Stomach (tissue), 4 donors: ENCODE measurements around the gene RNASET2.

Experiments used
- EP300 ChIP-seq: sonication (generic); formaldehyde crosslinking; IDR thresholded peaks from one replicate; pipeline ENCODE4 v1.6.1; 2017; ENCODE audit warnings: antibody characterized with exemption
- TF ChIP-seq, protein P1 (sequence below), 7 experiments: fragments of 450-650 bp in 4 of 7; fragments of 200-600 bp in 3 of 7; sonication (generic) in 3 of 7; IDR thresholded peaks; one replicate each; pipeline ENCODE4 v1.5.1; 2016 to 2019; ENCODE audit warnings: antibody characterized with exemption in 7 of 7, control low read depth in 2 of 7, mild to moderate bottlenecking in 1 of 7

DNA sequence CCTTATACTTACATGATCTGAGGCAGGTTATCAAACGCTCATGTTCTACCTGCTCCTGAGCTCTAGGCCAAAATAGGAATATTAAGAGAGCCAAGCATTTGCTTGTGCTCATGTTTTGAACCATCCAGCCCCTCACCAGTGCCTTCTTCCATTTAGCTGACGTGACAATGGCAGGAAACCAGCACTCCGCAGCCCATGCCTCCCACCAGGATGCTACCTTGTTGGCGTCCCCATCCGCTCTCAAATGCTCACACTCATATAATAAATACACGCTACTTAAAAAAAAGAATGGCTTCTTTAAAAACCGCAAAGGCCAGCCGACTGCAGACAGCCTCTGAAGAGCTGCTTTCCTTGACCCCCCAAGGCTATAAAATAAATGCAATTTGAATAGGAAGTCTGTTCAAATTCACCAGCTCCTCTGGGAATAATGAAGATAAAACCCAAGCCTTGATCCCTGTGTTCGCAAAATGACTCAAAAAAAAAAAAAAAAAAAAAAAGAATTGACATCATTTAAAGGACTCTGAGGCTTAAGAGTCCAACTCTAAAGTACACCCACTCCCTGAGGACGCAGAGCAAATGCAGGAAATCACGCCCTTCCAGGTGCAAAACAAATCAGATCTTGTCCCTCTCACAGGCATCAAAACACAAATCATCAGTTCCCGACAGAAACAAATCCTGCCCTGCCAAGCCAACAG is 29.0 kb downstream of the RNASET2 start:
- TF ChIP-seq, protein P1, sequence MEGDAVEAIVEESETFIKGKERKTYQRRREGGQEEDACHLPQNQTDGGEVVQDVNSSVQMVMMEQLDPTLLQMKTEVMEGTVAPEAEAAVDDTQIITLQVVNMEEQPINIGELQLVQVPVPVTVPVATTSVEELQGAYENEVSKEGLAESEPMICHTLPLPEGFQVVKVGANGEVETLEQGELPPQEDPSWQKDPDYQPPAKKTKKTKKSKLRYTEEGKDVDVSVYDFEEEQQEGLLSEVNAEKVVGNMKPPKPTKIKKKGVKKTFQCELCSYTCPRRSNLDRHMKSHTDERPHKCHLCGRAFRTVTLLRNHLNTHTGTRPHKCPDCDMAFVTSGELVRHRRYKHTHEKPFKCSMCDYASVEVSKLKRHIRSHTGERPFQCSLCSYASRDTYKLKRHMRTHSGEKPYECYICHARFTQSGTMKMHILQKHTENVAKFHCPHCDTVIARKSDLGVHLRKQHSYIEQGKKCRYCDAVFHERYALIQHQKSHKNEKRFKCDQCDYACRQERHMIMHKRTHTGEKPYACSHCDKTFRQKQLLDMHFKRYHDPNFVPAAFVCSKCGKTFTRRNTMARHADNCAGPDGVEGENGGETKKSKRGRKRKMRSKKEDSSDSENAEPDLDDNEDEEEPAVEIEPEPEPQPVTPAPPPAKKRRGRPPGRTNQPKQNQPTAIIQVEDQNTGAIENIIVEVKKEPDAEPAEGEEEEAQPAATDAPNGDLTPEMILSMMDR (IDR thresholded peaks at IDR 0.05), result no peak
- TF ChIP-seq EP300, result no peak
